HG03045 (cell line): Measurements from ENCODE around the gene PAPSS1.

Source experiments
- ATAC-seq: cut with Tn5 transposase; IDR thresholded peaks from one replicate; pipeline ENCODE4 v1.9.1; 2021; ENCODE audit warnings: mild to moderate bottlenecking, moderate library complexity; ENCODE audit not compliant: unreplicated experiment

The PAPSS1 gene

GRCh38 chr4:107570952-107571351, 149.1 kb downstream of the PAPSS1 start:
- ATAC-seq: no peak

- no peak for ATAC-seq
These were observed 155.7 kb downstream of the PAPSS1 start for GRCh38 chr4:107564326-107564725.
